GM12878 (cell line): ENCODE measurements around the gene NOS1AP.

Experiments used
- GABPA ChIP-seq: IDR thresholded peaks from 2 replicates; pipeline ENCODE4 v1.6.1; 2014; ENCODE audit warnings: antibody characterized with exemption, low read depth, mild to moderate bottlenecking, inconsistent platforms
- PAX5 ChIP-seq: IDR thresholded peaks from 2 replicates; pipeline ENCODE4 v1.6.1; 2011; ENCODE audit warnings: low read depth, low read length, borderline replicate concordance
- PML ChIP-seq: IDR thresholded peaks from 2 replicates; pipeline ENCODE4 v1.6.1; 2012; ENCODE audit warnings: low read length, inconsistent platforms
- POLR2AphosphoS5 ChIP-seq: IDR thresholded peaks from 2 replicates; pipeline ENCODE4 v1.6.1; 2011; ENCODE audit warnings: mild to moderate bottlenecking, low read length, inconsistent platforms
- RAD21 ChIP-seq: IDR thresholded peaks from 2 replicates; pipeline ENCODE4 v1.6.1; 2011; ENCODE audit warnings: mild to moderate bottlenecking, low read depth, low read length, moderate library complexity; ENCODE audit not compliant: insufficient read depth
- RCOR1 ChIP-seq: conservative IDR thresholded peaks from 2 replicates; pipeline ENCODE4 v1.6.1; 2012; ENCODE audit warnings: low read depth, low read length, improper control_type of control experiment
- TARDBP ChIP-seq: IDR thresholded peaks from 2 replicates; pipeline ENCODE4 v1.6.1; 2016; ENCODE audit warnings: borderline replicate concordance
- TF ChIP-seq, protein P1 (sequence below): fragments of 450-650 bp; IDR thresholded peaks from 2 replicates; pipeline ENCODE4 v1.6.1; 2016; ENCODE audit warnings: mild to moderate bottlenecking, moderate library complexity, borderline replicate concordance
- TF ChIP-seq, protein P2 (sequence below), 3 experiments: IDR thresholded peaks in 2 of 3; conservative IDR thresholded peaks in 1 of 3; 2 replicates each; pipeline ENCODE4 v1.5.1; 2011; ENCODE audit warnings: low read depth in 3 of 3, low read length in 3 of 3, mild to moderate bottlenecking in 3 of 3, control low read depth in 2 of 3, moderate library complexity in 2 of 3, inconsistent platforms in 1 of 3, mixed read lengths in 1 of 3; ENCODE audit not compliant: control insufficient read depth in 2 of 3, insufficient read depth in 1 of 3; ENCODE audit errors: extremely low read depth in 1 of 3

DNA sequence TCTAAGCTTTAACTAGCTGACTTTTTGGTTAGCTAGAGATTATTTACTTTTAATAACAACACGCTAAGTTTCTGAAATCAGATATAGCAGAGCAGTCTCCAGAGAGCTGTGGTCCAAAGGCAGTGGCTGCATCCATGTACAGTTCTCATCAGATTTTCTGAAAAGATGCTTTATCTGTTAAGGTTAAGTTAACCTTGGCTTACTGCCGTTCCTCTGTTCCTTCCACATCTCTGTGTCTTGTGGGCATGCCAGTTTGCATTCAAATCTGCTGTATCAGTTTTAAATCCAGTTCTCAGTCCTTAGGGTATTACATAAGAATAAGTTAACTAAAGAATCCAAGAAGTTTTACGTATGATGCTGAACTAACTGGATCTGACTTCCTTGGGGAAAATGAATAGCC lies 260.3 kb downstream of the NOS1AP start:
- TF ChIP-seq, protein P1, sequence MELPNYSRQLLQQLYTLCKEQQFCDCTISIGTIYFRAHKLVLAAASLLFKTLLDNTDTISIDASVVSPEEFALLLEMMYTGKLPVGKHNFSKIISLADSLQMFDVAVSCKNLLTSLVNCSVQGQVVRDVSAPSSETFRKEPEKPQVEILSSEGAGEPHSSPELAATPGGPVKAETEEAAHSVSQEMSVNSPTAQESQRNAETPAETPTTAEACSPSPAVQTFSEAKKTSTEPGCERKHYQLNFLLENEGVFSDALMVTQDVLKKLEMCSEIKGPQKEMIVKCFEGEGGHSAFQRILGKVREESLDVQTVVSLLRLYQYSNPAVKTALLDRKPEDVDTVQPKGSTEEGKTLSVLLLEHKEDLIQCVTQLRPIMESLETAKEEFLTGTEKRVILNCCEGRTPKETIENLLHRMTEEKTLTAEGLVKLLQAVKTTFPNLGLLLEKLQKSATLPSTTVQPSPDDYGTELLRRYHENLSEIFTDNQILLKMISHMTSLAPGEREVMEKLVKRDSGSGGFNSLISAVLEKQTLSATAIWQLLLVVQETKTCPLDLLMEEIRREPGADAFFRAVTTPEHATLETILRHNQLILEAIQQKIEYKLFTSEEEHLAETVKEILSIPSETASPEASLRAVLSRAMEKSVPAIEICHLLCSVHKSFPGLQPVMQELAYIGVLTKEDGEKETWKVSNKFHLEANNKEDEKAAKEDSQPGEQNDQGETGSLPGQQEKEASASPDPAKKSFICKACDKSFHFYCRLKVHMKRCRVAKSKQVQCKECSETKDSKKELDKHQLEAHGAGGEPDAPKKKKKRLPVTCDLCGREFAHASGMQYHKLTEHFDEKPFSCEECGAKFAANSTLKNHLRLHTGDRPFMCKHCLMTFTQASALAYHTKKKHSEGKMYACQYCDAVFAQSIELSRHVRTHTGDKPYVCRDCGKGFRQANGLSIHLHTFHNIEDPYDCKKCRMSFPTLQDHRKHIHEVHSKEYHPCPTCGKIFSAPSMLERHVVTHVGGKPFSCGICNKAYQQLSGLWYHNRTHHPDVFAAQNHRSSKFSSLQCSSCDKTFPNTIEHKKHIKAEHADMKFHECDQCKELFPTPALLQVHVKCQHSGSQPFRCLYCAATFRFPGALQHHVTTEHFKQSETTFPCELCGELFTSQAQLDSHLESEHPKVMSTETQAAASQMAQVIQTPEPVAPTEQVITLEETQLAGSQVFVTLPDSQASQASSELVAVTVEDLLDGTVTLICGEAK: no peak
- TF ChIP-seq, protein P2, sequence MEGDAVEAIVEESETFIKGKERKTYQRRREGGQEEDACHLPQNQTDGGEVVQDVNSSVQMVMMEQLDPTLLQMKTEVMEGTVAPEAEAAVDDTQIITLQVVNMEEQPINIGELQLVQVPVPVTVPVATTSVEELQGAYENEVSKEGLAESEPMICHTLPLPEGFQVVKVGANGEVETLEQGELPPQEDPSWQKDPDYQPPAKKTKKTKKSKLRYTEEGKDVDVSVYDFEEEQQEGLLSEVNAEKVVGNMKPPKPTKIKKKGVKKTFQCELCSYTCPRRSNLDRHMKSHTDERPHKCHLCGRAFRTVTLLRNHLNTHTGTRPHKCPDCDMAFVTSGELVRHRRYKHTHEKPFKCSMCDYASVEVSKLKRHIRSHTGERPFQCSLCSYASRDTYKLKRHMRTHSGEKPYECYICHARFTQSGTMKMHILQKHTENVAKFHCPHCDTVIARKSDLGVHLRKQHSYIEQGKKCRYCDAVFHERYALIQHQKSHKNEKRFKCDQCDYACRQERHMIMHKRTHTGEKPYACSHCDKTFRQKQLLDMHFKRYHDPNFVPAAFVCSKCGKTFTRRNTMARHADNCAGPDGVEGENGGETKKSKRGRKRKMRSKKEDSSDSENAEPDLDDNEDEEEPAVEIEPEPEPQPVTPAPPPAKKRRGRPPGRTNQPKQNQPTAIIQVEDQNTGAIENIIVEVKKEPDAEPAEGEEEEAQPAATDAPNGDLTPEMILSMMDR (IDR thresholded peaks at IDR 0.05 in 2 of 3, conservative IDR thresholded peaks at IDR 0.05 in 1 of 3; ENCODE audit: control insufficient read depth in 2 of 3, extremely low read depth in 1 of 3, insufficient read depth in 1 of 3, low read depth in 3 of 3, low read length in 3 of 3): no peak
- TF ChIP-seq POLR2AphosphoS5: no peak
- no peak for TF ChIP-seq GABPA
- TF ChIP-seq RCOR1: no peak
- no peak for TF ChIP-seq PAX5
- TF ChIP-seq PML: no peak
- TF ChIP-seq TARDBP: no peak
- no peak for TF ChIP-seq RAD21
